D721Med (cell line): ENCODE results near the gene ACTC1.

Experiments
- DNase-seq: peaks from one replicate; pipeline ENCODE4 v3.0.0; 2011; ENCODE audit warnings: low spot score; ENCODE audit not compliant: insufficient read length
- FAIRE-seq: peaks from 2 replicates; lab custom pipeline; 2011; peaks lifted over from hg19 to GRCh38; lab: Jason Lieb, UNC
- TF ChIP-seq, protein P1 (sequence below): IDR thresholded peaks from 2 replicates; pipeline ENCODE4 v1.5.1; 2012; ENCODE audit warnings: mild to moderate bottlenecking, control low read depth; ENCODE audit not compliant: insufficient read depth; ENCODE audit errors: missing control alignments

Gene ACTC1

GRCh38 chr15:34753236-34753894, 42.0 kb downstream of the ACTC1 start:
- TF ChIP-seq, protein P1, sequence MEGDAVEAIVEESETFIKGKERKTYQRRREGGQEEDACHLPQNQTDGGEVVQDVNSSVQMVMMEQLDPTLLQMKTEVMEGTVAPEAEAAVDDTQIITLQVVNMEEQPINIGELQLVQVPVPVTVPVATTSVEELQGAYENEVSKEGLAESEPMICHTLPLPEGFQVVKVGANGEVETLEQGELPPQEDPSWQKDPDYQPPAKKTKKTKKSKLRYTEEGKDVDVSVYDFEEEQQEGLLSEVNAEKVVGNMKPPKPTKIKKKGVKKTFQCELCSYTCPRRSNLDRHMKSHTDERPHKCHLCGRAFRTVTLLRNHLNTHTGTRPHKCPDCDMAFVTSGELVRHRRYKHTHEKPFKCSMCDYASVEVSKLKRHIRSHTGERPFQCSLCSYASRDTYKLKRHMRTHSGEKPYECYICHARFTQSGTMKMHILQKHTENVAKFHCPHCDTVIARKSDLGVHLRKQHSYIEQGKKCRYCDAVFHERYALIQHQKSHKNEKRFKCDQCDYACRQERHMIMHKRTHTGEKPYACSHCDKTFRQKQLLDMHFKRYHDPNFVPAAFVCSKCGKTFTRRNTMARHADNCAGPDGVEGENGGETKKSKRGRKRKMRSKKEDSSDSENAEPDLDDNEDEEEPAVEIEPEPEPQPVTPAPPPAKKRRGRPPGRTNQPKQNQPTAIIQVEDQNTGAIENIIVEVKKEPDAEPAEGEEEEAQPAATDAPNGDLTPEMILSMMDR, result no peak
- no peak for DNase-seq
- FAIRE-seq, result no peak

DNA sequence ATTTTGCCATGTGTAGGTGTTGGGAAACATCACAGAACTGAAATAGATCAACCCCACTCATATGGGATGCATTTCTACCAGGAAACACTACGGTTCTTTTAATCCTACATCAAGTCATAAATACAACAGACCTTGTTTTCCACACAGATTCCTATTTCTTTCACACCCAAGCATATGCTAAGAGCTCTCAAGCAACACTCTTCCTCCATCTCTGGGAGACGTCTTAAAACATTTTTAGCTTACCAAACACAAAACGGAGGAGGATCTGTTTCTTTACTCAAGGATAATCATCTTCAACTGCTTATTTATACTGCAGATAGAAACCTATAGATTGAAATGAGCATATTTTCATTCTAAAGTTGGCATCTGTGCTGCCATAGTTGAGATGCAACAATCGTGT, 45.7 kb downstream of the ACTC1 start:
- FAIRE-seq (no peak), DNase-seq (no peak)
- TF ChIP-seq, protein P1, result no peak
